ENCODE results near the gene BMPER.

BMPER gene

DNA sequence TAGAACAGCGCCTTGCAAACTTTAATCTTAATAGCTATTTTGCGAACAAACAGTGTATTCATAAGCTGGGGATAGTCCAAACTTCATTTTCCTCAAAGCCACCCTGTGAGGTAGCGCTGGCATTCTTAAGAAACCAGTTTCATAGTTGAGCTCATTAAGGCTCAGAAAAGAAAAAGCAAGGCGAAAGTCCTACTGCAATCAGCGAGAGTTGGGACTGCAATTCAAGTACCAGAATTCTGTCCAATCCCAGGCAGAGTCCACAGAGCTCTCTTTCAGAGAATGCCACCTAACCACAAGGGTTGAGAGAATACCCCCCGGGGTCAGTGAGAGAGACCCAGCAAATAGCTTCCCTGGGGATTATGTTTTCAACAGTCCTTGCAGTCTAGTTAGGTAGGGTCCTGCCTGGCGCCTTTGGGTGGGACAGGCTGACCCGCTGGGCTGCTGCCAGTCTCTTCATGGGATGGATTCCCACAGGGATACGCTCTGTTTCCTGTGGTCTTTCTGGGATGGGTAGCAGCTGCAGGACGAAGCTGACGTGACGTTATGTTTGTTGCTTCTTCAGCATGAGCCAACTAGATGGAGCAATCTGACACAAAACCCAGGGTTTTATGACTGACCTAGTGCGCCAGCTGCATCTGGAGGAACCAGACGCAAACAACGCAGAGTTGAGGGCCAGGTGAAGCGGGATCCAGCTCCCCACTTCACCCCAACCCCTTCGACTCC, 16.0 kb downstream of the BMPER start:
- no peak for DNase-seq

DNA sequence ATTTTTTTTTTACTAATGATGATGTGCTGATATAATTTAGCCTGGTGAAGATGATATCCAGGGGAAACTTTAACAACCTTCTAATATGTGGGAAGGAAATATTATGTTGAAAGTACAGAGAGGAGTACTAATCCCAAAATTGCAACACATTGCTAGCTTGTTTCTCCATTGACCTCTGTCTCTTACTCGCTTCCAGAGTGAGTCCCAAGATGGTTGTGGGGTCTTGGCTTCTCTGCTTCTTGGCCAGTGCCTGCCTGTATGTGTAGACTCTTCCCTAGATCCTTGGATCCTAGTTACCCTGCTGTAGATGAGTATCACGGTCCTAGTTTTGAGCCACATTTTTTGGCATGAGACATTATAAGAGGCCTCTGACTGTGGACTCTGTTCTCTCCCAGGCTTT, 17.5 kb downstream of the BMPER start:
- DNase-seq = no peak

DNA sequence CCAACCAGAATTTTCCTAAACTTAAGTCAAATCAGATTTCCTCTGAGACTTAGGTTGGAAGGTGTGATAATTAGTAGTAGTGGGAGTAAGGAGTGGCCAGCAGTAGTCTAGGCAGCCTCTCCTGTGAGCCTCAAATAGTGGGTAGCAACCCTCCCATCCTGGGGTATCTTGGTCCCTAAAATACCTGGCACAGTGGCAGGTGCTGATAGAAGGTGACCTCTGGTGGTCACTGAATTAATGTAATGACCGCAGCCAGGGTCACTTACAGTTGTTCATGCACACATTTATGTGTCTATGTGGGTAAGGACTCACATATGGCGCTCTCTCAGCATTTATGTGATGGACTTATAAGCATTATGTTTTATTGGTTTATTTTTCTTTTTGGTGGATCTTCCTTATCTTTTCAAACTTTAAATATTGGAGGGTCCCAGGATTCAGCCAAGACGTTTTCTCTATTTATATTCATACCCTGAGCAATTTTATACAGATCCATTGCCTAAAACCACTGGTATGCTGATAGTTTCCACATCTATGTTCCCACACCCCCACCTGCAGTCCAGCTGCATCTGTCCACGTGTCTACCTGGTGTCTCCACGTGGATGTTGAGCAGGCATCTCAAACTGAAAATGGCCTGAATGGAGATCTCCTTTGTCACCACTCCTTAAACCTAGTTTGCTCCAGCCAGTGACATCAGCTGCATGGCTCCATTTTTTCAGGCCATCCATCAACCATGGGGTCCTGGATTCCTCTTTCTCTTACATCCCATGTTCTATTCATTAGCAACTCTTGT, 18.3 kb downstream of the BMPER start:
- DNase-seq = no peak

DNA sequence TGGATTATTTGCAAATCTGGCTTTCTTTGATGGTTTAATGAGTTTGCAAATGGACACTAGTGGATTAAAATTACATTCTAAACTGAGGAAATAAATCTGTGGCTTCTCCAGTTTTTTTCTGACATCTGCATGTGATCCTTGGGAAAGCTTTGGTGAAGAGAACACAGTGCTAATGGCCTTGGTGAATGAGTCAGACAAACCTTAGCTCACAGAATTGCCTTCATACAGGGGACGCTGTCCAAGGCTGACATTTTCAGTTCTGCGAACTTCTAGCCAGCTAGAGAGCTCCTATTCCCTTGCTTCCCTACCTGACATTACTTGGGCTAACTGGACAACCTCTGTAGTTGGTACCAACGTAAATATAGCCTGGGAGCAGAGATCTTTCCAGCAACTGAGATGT, 21.2 kb downstream of the BMPER start:
- DNase-seq = no peak

DNA sequence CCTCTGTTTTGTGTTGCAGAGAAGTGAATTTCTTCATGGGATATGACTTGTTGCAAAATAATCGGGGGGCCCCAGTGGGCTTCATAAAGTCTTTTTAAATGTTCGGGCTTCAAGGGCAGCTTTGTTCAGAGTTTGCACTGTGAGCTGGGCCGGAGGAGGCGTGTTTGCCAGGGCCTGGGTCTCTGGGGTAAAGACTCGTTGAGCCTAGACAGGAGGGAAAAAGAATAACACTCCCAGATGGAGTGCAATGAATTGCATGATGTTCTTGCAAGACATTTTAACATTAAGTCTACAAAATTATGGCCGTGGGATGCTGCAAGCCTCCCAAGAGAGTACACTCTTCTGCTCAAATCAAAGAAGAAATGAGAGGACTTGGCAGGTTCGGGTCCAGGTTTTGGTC, 23.6 kb downstream of the BMPER start:
- no peak for DNase-seq

DNA sequence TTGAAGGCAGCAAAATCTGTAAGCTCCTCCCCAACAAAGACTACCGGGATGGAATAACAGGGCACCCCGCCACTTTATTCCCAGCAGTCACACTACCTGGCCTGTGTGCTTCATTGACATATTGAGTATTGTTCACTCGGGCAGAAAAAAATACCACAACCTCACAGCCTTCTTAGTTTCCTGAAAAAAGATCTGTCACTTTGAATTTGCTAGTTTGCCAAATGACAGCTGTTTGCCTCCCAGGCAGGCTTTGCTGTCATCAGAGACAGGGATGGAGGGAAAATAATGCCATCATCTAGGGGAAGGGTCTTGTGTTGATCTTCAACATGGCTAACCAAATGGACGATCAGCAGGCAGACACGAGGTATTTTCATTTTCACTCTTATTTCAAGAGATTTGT, 26.9 kb downstream of the BMPER start:
- peak in 5 of 58 donors; percentile 1 to 57 (median 19) for DNase-seq

DNA sequence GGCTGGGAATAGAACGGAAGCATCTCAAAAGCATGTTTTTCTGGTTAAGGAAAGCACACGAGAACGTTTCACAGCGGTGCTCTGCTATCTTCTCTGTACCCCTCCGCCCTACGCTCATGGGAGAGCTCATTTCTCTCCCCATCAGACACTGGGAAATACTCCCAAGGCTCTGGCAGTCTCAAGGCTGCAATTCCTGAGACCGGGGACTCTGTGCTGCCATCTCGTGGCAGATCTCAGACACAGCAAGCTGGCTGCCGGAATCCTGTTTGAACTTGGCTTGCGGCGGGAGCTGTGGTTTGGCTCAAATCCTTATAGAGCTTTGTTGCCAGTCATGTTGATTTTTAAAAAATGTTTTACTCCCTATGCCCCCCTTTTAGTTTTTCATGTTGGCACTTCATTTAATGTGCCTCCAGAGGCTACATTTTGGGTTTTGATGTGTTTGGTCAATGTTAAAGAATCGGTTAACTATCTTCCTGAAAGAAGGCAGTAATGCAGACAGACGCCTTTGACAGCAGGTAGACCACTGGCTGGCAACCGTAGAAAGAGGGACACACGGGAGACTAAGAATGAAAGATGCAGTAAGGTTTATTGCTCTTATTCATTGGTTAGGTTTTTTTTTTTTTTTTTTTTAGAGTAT, 27.6 kb downstream of the BMPER start:
- peak; percentile 7 to 92 (median 74) for DNase-seq

DNA sequence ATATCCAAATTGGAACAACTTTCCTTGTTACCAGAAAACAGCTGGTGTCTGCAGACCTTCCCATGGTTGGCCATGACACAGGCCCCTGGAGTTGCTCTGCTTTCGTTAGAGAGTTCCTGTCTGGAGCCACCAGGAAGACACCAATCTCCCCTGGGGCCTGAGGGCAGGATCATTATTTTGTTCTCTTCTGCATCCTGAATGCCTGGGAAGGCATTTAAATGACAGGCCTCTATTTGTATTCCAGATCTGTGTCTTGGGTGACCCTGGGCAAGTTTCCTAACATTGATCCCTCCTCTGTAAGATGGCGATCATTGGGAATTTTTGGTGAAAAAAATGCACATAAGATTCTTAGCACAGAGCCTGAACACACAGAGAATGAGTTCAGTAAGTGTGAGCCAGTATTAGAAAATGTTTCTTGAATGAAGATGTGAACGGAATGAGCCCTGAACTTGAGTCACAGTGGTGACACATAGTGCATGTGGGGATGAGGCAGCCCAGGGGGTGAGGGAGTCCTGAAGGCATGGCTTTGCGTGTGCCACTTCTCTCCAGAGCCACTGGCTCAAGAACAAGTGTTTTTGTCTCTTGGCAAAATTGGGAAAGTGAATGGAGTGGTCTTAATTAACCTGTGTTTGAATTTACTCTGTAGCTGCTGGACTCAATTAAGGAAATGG, 28.4 kb downstream of the BMPER start:
- DNase-seq = no peak

DNA sequence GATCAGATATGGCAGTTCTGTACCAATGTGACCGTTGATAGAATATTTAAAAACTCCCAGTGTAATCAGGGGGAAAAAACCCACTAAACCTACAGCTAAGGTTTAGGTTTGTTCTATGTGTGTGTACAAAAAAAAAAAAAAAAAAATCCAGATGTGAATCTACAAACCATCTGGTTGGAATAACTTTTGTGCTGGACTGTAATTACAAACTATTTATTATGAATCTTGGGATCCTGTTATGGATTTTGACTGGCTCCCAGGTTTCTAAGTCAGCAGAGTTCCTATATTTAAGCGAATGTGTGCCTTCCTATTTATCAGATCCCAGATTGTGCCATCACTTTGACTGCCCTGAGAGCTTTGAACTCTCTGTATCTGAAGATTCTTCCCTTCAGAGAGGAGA, 29.1 kb downstream of the BMPER start:
- no peak for DNase-seq

DNA sequence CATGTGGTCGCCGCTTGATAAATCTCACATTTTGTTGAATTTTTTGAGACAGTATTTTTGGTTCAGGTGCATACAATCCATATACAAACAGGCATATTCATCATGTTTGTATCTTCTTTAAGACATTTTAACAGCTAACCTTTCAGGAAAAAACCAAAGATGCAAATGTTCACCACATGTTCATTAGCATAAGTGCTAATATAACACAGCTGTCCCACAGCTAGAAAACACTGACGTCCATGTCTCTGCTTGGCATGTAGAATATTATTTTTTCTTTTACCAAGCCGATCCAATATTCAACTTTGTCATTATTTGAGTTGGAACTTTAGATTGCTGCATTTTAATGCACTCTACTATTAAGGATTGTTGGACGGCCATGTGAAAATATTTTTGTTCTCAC, 31.2 kb downstream of the BMPER start:
- no peak for DNase-seq

DNA sequence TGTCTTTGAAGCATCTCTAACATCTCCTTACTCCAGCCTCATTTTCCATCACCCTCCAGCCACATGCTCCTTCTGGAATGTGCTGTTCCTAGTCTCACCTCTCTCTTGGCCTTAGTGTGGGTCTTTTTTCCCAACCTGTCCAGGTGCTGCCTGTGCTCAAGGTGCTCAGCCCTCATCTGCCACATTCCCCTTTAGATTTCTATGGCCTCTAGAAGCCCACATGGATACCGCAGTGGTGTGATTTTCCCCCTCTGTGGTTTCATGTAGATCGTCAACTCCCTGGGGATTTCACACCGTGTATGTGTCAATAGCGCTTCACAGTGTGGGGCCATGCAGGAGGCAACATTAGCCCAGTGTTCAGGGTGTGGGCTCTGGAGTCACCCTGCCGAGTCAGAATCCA, 32.5 kb downstream of the BMPER start:
- no peak for DNase-seq

DNA sequence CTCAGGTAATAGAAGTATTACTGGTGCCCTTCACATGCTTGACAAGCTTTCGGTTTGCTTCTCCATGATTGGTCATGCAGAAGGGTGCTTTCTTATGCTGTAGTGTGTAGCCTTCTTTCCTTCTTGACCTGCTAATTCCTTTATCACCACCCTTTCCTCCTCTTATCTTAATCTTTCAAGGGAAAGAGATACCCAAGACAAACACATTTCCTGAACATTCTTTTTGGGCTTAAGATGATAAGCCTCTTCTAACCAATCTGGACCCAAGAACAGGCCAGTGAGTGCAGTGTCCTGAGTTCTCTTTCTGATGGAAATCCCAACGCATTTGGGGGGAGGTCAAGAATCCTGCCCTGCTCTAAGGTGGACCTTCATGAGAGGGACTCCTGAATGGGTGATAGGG, 33.8 kb downstream of the BMPER start:
- DNase-seq = no peak

DNA sequence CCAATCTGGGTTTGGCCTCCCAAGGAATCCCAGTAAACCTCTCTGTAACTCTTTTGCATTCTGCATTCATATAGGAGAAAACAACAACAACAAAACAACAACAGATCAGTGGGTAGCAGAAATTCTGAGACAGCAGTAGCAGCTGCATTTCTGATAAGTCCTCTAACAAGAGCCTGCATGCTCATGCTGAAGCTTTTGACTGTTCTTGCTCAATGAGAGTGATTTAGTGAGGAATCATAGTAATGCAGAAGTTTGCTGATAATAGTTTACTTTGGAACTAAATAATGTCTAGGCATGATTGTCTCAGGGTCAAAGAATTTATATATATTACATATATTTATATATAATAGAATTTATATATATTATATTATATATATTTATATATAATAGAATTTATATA, 35.2 kb downstream of the BMPER start:
- DNase-seq = no peak

DNA sequence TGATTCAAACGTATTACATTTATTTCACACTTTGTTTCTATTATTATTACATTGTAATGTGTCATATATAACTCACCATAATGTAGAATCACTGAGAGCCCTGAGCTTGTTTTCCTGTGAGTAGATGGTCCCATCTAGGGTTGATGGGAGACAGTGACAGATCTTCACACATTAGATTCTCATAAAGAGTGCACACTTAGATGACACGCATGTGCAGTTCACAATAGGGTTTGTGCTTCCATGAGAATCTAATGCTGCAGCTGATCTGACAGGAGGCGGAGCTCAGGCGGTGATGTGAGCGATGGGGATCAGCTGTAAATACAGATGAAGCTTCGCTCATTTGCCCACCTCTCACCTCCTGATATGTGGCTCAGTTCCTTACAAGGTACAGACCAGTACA, 36.1 kb downstream of the BMPER start:
- no peak for DNase-seq

DNA sequence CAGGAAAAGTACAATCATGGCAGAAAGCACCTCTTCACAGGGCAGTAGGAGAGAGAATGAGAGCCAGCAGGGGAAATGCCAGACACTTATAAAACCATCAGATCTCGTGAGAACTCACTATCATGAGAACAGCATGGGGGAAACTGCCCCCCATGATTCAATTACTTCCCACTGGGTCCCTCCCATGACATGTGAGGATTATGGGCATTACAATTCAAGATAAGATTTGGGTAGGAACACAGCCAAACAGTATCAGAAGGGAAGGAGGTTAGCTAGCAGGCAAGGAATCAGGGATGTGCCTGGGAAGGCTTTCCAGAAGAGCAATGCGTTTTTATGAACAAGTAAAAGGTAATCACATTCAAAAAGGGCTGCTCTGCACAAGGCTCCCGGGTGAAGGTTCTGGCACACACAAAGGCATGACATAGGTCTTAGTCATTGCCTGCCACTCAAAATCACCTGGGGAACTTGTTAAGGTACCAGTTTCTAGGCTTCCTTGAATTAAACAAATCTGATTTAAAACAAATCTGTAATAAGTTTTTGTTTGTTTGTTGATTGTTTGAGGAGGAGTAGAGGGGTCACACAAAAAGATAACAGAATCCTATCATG, 40.9 kb downstream of the BMPER start:
- no peak for DNase-seq

DNA sequence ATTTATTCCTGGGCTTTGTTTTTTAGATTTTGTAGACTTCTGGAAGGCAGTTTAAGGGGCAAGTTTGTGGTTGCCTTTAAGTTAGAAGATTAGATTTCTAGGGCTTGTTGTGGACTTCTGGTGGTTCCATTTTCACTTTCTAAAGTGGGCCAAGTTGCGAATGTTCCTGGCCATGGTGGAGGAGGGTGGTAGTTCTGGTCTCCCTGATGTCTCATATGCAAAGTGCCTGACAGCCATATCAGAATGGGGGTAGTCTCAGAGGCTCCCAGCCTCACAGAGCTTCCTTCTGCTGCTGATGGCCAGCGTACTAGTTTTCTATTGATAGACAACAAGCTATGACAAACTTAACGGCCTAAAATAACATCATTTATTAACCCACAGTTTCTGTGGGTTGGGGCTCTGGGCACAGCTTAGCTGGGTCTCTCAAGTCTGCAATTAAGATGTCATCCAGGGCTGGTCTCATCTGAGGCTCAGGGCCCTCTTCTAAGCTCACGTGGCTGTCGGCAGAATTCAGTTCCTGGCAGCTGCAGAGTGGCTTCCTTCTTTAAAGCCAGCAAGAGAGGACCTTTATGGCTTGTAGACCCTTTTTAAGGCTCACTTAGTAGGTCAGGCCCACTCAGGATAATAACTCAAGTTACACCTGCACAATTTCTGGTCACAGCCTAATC, 44.8 kb downstream of the BMPER start:
- DNase-seq = no peak

DNA sequence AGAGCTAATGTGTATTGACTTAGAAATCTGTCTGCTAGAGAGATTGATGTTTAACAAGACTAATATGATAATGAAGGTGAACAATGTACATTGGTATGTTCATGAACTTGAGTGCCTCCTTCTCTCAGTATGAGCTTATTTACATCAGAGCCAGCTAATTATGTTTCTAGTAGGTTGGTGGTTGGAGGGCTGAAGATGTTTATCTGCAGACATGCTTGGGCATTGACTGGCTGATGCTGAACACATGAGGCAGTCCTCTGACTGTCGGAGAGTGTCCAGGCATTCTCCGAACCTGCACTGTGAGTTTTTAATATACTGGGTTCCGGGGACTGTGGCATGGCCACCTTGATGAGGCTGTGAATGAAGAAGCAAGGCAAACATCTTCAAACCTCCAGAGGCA, 47.5 kb downstream of the BMPER start:
- no peak for DNase-seq

DNA sequence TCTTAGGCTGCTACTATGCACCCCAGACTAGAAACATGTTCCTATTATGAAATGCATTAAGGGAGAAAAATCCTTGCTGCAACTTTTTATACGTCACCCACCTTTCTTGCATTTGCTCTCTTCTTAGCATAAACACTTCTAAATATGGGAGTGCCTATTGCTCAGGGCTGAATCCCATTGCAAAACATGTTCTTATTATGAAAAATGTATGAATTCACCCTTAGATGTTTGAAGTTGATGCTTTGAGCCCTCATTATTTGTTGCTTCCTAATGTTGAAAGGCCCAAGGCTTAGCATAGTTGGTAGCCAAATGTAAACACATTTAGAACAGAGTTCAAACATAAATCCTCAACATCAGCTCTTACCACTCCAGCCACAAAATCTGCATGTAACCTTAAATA, 52.8 kb downstream of the BMPER start:
- no peak for DNase-seq

DNA sequence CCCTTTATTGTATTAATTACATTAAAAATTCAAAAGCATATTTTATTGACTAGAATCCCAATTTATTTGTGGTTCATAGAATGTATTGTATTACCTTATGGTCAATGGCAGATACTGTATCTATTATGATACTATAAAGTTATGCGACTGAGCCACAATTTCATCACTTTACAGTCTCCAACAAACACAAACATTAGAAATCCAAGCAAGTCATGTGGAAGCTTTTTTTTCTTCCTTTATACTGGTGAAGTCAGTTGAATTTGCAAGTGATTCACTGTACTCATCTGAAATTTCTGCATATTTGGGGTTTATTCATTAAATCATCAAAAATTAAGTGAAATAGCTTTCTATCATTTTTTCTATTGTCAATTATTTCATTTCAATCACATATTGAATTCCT, 54.3 kb downstream of the BMPER start:
- DNase-seq = no peak

DNA sequence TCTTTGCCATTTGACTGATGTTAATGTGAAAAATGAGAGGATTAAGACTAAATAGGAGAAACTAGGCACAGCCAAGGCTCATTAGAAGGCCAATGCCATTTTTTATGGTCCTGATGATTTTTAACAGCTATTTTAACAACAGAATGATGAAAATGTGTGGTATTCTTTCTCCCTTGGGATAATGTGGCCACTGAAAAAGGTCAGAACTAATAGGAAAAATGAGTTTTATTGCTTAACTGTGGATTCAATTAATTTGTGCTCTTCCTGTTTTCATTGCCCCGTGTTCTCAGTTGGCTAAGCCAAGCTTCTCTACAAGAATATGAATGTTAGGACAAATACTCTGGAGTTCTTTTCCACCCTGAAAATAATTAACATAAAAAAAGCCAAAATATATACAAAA, 56.6 kb downstream of the BMPER start:
- no peak for DNase-seq

All from anterior cingulate cortex (tissue), 58 donors.